A204.1 (cell line): ENCODE results near the gene MAPK8IP1.

ENCODE experiments used
- FAIRE-seq: peaks from 2 replicates; lab custom pipeline; 2012; peaks lifted over from hg19 to GRCh38; lab: Jason Lieb, UNC

The MAPK8IP1 gene

GRCh38 chr11:45945397-45945999 lies 60.0 kb downstream of the MAPK8IP1 start:
- FAIRE-seq, result no peak

GRCh38 chr11:45947885-45948284 lies 62.4 kb downstream of the MAPK8IP1 start:
- no peak for FAIRE-seq

GRCh38 chr11:45948356-45948755 lies 62.9 kb downstream of the MAPK8IP1 start:
- FAIRE-seq, result no peak

GRCh38 chr11:45949992-45950407 lies 64.5 kb downstream of the MAPK8IP1 start:
- FAIRE-seq, result no peak
